Sigmoid colon (tissue), 7 donors: ENCODE results near the gene DEF6. TPM values are rescaled to one million over a fixed set of nuclear protein-coding genes. Genes with fewer than 3 reads are reported as not detected.

ENCODE experiments used
- DNase-seq: peaks from one replicate; pipeline ENCODE4 v3.0.0-alpha.2; 2019
- H3K27ac ChIP-seq, 4 donors: fragments of 200-600 bp; sonication (generic); one replicate each; pipeline ENCODE4 v1.5.1; 2016 to 2019; ENCODE audit warnings: mild to moderate bottlenecking in 1 of 4
- H3K27me3 ChIP-seq, 3 donors: fragments of 200-600 bp; sonication (generic); one replicate each; pipeline ENCODE4 v1.5.1; 2019; ENCODE audit warnings: mild to moderate bottlenecking in 1 of 3
- H3K36me3 ChIP-seq, 4 donors: fragments of 200-600 bp; sonication (generic); one replicate each; pipeline ENCODE4 v1.5.1; 2016 to 2019
- H3K4me1 ChIP-seq, 4 donors: fragments of 200-600 bp; sonication (generic); one replicate each; pipeline ENCODE4 v1.5.1; 2017 to 2019
- H3K4me3 ChIP-seq, 4 donors: fragments of 200-600 bp; sonication (generic); one replicate each; pipeline ENCODE4 v1.5.1; 2017 to 2019; ENCODE audit warnings: mild to moderate bottlenecking in 2 of 4, moderate library complexity in 1 of 4
- H3K9me3 ChIP-seq, 4 donors: fragments of 200-600 bp in 3 of 4; sonication (generic) in 3 of 4; one replicate each; pipeline versions ENCODE4 v1.5.1 to v1.6.1; 2013 to 2019
- EP300 ChIP-seq, 4 donors: sonication (generic); formaldehyde crosslinking; IDR thresholded peaks; one replicate each; pipeline ENCODE4 v1.6.1; 2017; ENCODE audit warnings: antibody characterized with exemption in 4 of 4
- POLR2A ChIP-seq, 2 donors: fragments of 450-650 bp; IDR thresholded peaks; one replicate each; pipeline ENCODE4 v1.6.1; 2016; ENCODE audit warnings: antibody characterized with exemption in 2 of 2, mild to moderate bottlenecking in 2 of 2, moderate library complexity in 2 of 2
- POLR2AphosphoS5 ChIP-seq, 4 donors: sonication (generic); formaldehyde crosslinking; IDR thresholded peaks; one replicate each; pipeline ENCODE4 v1.6.1; 2017; ENCODE audit warnings: antibody characterized with exemption in 4 of 4
- WGBS, 2 donors: extraction: QIAGEN DNeasy Blood & Tissue Kit; methylation state at CpG; one replicate each; pipeline ENCODE4 v1.1.7; 2013; 5-methylcytosine and 5-hydroxymethylcytosine counted together
- intact Hi-C: fragments of 100-400 bp; cut with DNase I; formaldehyde crosslinking; loops from one replicate; pipeline ENCODE4 v1.15.1; 2023
- polyA plus RNA-seq, 3 donors: library from polyadenylated mRNA; stranded (reverse); fragments of 200-250 nt; gene quantifications; one replicate each; pipeline ENCODE4 v1.2.3, GENCODE V29; 2013
- total RNA-seq, 4 donors: library from RNA; depleted of rRNA; stranded (reverse); fragments of >200 nt; gene quantifications; one replicate each; pipeline ENCODE4 v1.1.0, GENCODE V29; 2016
- TF ChIP-seq, protein P1 (sequence below), 4 experiments: fragments of 450-650 bp in 3 of 4; fragments of 200-600 bp in 1 of 4; IDR thresholded peaks; one replicate each; pipeline ENCODE4 v1.5.1; 2016 to 2019; ENCODE audit warnings: antibody characterized with exemption in 4 of 4, mild to moderate bottlenecking in 3 of 4, moderate library complexity in 2 of 4
- donor health status: healthy with polysubstance abuse.
- donor health status: Bipolar disorder and iron deficiency.
- donor health status: healthy.

Gene DEF6
- total and polyA plus RNA-seq, 7 donors = 1.4 to 30.1 (median 4.2) TPM

- intact Hi-C loops = no loop called here
- H3K27me3 ChIP-seq = no peaks in the 10 kb centered on the region
- H3K36me3 ChIP-seq = peaks cover 40 to 100% (median 73%) of the 10 kb centered on the region in 4 donors
- TF ChIP-seq, protein P1, sequence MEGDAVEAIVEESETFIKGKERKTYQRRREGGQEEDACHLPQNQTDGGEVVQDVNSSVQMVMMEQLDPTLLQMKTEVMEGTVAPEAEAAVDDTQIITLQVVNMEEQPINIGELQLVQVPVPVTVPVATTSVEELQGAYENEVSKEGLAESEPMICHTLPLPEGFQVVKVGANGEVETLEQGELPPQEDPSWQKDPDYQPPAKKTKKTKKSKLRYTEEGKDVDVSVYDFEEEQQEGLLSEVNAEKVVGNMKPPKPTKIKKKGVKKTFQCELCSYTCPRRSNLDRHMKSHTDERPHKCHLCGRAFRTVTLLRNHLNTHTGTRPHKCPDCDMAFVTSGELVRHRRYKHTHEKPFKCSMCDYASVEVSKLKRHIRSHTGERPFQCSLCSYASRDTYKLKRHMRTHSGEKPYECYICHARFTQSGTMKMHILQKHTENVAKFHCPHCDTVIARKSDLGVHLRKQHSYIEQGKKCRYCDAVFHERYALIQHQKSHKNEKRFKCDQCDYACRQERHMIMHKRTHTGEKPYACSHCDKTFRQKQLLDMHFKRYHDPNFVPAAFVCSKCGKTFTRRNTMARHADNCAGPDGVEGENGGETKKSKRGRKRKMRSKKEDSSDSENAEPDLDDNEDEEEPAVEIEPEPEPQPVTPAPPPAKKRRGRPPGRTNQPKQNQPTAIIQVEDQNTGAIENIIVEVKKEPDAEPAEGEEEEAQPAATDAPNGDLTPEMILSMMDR (IDR thresholded peaks at IDR 0.05) = no peak
- TF ChIP-seq EP300 (IDR thresholded peaks at IDR 0.05) (no peak), POLR2A (IDR thresholded peaks at IDR 0.05) (no peak), POLR2AphosphoS5 (IDR thresholded peaks at IDR 0.05) (no peak)
- H3K4me1 ChIP-seq = no peaks in the 10 kb centered on the region
- H3K27ac ChIP-seq = no peak overlapping the region
- no peak overlapping the region for H3K4me3 ChIP-seq
- no peak for DNase-seq
- 89 to 91% methylated on average over 12 of the region's 12 CpGs for WGBS, 2 donors
- no peaks in the 10 kb centered on the region for H3K9me3 ChIP-seq
Measured at GRCh38 chr6:35287671-35288396, 9.8 kb upstream of the DEF6 start.

GRCh38 chr6:35288834-35289233, 8.8 kb upstream of the DEF6 start:
- H3K27me3 ChIP-seq = no peaks in the 10 kb centered on the region
- DNase-seq = no peak
- WGBS, 2 donors = 72 to 73% methylated on average over 4 of the region's 4 CpGs
- H3K4me3 ChIP-seq = no peak overlapping the region
- TF ChIP-seq POLR2AphosphoS5 (IDR thresholded peaks at IDR 0.05) (no peak), POLR2A (IDR thresholded peaks at IDR 0.05) (no peak), EP300 (IDR thresholded peaks at IDR 0.05) (no peak)
- TF ChIP-seq, protein P1 (IDR thresholded peaks at IDR 0.05) = no peak
- peaks cover 44 to 99% (median 66%) of the 10 kb centered on the region in 4 donors for H3K36me3 ChIP-seq
- H3K4me1 ChIP-seq = no peaks in the 10 kb centered on the region
- intact Hi-C loops = no loop called here
- no peaks in the 10 kb centered on the region for H3K9me3 ChIP-seq
- H3K27ac ChIP-seq = no peak overlapping the region

- TF ChIP-seq, protein P1 (IDR thresholded peaks at IDR 0.05) = no peak
- TF ChIP-seq POLR2AphosphoS5 (IDR thresholded peaks at IDR 0.05) = no peak
- peak; percentile 45 for DNase-seq
- intact Hi-C loops = no loop called here
- H3K27me3 ChIP-seq = no peaks in the 10 kb centered on the region
- H3K27ac ChIP-seq = no peak overlapping the region
- H3K4me1 ChIP-seq = no peaks in the 10 kb centered on the region
- H3K36me3 ChIP-seq = peaks cover 39 to 91% (median 52%) of the 10 kb centered on the region in 4 donors
- 95 to 96% methylated on average over 13 of the region's 13 CpGs for WGBS, 2 donors
- H3K9me3 ChIP-seq = no peaks in the 10 kb centered on the region
- H3K4me3 ChIP-seq = no peak overlapping the region
Measured at GRCh38 chr6:35291491-35291890, 6.1 kb upstream of the DEF6 start.

DNA sequence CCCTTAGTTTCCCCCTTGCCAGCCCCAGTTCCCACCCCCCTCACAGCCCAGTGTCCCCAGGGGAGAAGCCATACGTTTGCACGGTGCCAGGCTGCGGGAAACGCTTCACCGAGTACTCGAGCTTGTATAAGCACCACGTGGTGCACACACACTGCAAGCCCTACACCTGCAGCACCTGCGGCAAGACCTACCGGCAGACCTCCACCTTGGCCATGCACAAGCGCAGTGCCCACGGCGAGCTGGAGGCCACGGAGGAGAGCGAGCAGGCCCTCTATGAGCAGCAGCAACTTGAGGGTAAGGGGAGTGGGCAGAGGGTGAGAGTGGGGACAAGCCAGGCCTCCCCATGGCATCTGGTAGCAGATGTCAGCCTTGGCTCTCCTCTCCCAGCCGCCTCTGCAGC, 5.1 kb upstream of the DEF6 start:
- intact Hi-C loops = no loop called here
- peak; percentile 57 for DNase-seq
- Histone ChIP-seq H3K4me3 (no peak overlapping the region), H3K4me1 (peaks cover 0 to 6% (median 5%) of the 10 kb centered on the region in 4 donors), H3K27ac (no peak overlapping the region), H3K36me3 (peaks cover 32 to 81% (median 47%) of the 10 kb centered on the region in 4 donors), H3K9me3 (no peaks in the 10 kb centered on the region), H3K27me3 (no peaks in the 10 kb centered on the region)
- 77 to 80% methylated on average over 15 of the region's 15 CpGs for WGBS, 2 donors
- TF ChIP-seq POLR2AphosphoS5 (IDR thresholded peaks at IDR 0.05) = no peak
- TF ChIP-seq EP300 (IDR thresholded peaks at IDR 0.05) = no peak
- TF ChIP-seq, protein P1 (IDR thresholded peaks at IDR 0.05) = no peak
- no peak for TF ChIP-seq POLR2A (IDR thresholded peaks at IDR 0.05)
